ACC112 (cell line): ENCODE results near the gene RBM20.

ENCODE experiments used
- H2AFZ ChIP-seq: fragments of 200-600 bp; sonication (generic); one replicate; pipeline ENCODE4 v1.6.0; 2017; ENCODE audit warnings: antibody characterized with exemption, low read length; ENCODE audit not compliant: unreplicated experiment
- H3K27ac ChIP-seq: fragments of 200-600 bp; sonication (generic); 2 replicates; pipeline ENCODE4 v1.5.1; 2014; ENCODE audit warnings: low read depth, mild to moderate bottlenecking, antibody characterized with exemption, low read length, moderate library complexity
- H3K27me3 ChIP-seq: fragments of 200-600 bp; sonication (generic); 2 replicates; pipeline ENCODE4 v1.6.1; 2014; ENCODE audit warnings: mild to moderate bottlenecking, antibody characterized with exemption, low read length, moderate library complexity, mixed read lengths; ENCODE audit not compliant: insufficient read depth
- H3K36me3 ChIP-seq: fragments of 200-600 bp; sonication (generic); 2 replicates; pipeline ENCODE4 v1.6.1; 2016; ENCODE audit warnings: mild to moderate bottlenecking, antibody characterized with exemption, low read length, moderate library complexity, mixed read lengths; ENCODE audit not compliant: insufficient read depth
- H3K4me1 ChIP-seq: fragments of 200-600 bp; sonication (generic); one replicate; pipeline ENCODE4 v1.6.1; 2016; ENCODE audit warnings: low read length, mixed read lengths; ENCODE audit not compliant: insufficient read depth, unreplicated experiment, control insufficient read depth
- H3K4me3 ChIP-seq: fragments of 200-600 bp; sonication (generic); 2 replicates; pipeline ENCODE4 v1.5.1; 2014; ENCODE audit warnings: mild to moderate bottlenecking, low read depth, low read length
- H3K79me2 ChIP-seq: fragments of 200-600 bp; sonication (generic); one replicate; pipeline ENCODE4 v1.6.0; 2016; ENCODE audit warnings: low read length; ENCODE audit not compliant: control insufficient read depth, unreplicated experiment, insufficient read depth

The RBM20 gene

GRCh38 chr10:110755781-110756180 is 111.6 kb downstream of the RBM20 start:
- Histone ChIP-seq H2AFZ (no peak overlapping the region), H3K27me3 (0 out of 2 replicates have a peak, but pooled peaks cover 16% of the 10 kb centered on the region), H3K4me1 (no peaks in the 10 kb centered on the region), H3K27ac (no peak overlapping the region), H3K4me3 (no peak overlapping the region), H3K79me2 (no peaks in the 10 kb centered on the region), H3K36me3 (no peaks in the 10 kb centered on the region)

- no peaks in the 10 kb centered on the region for H3K79me2 ChIP-seq
- H3K36me3 ChIP-seq, result no peaks in the 10 kb centered on the region
- H3K27me3 ChIP-seq, result 0 out of 2 replicates have a peak, but pooled peaks cover 16% of the 10 kb centered on the region
- no peak overlapping the region for H3K4me3 ChIP-seq
- H3K4me1 ChIP-seq, result no peaks in the 10 kb centered on the region
- H3K27ac ChIP-seq, result no peak overlapping the region
- H2AFZ ChIP-seq, result no peak overlapping the region
These were observed 112.7 kb downstream of the RBM20 start for GRCh38 chr10:110756876-110757275.

GRCh38 chr10:110757586-110757985 is 113.5 kb downstream of the RBM20 start:
- no peaks in the 10 kb centered on the region for H3K79me2 ChIP-seq
- 0 out of 2 replicates have a peak, but pooled peaks cover 16% of the 10 kb centered on the region for H3K27me3 ChIP-seq
- H3K36me3 ChIP-seq, result no peaks in the 10 kb centered on the region
- H3K4me1 ChIP-seq, result no peaks in the 10 kb centered on the region
- H3K4me3 ChIP-seq, result no peak overlapping the region
- no peak overlapping the region for H3K27ac ChIP-seq
- no peak overlapping the region for H2AFZ ChIP-seq

GRCh38 chr10:110758128-110758765 is 114.1 kb downstream of the RBM20 start:
- Histone ChIP-seq H3K27me3 (0 out of 2 replicates have a peak, but pooled peaks cover 16% of the 10 kb centered on the region), H3K27ac (no peak overlapping the region), H3K36me3 (no peaks in the 10 kb centered on the region), H2AFZ (no peak overlapping the region), H3K79me2 (no peaks in the 10 kb centered on the region), H3K4me3 (no peak overlapping the region), H3K4me1 (no peaks in the 10 kb centered on the region)

- Histone ChIP-seq H3K27me3 (0 out of 2 replicates have a peak, but pooled peaks cover 16% of the 10 kb centered on the region), H3K79me2 (no peaks in the 10 kb centered on the region), H3K36me3 (no peaks in the 10 kb centered on the region), H3K4me1 (no peaks in the 10 kb centered on the region), H3K27ac (no peak overlapping the region), H2AFZ (no peak overlapping the region), H3K4me3 (no peak overlapping the region)
These were observed 114.8 kb downstream of the RBM20 start for GRCh38 chr10:110758898-110759297.

GRCh38 chr10:110759523-110759922 is 115.4 kb downstream of the RBM20 start:
- H3K79me2 ChIP-seq, result no peaks in the 10 kb centered on the region
- H3K27me3 ChIP-seq, result peaks cover 22% of the 10 kb centered on the region; the same call in 1 of the 2 replicates
- H3K36me3 ChIP-seq, result no peaks in the 10 kb centered on the region
- no peak overlapping the region for H3K4me3 ChIP-seq
- no peak overlapping the region for H3K27ac ChIP-seq
- H2AFZ ChIP-seq, result no peak overlapping the region
- H3K4me1 ChIP-seq, result no peaks in the 10 kb centered on the region

GRCh38 chr10:110762109-110762848 is 118.1 kb downstream of the RBM20 start:
- no peaks in the 10 kb centered on the region for H3K4me1 ChIP-seq
- peaks cover 23% of the 10 kb centered on the region; the same call in 1 of the 2 replicates for H3K27me3 ChIP-seq

GRCh38 chr10:110762849-110763211 is 118.7 kb downstream of the RBM20 start:
- peaks cover 19% of the 10 kb centered on the region; the same call in 1 of the 2 replicates for H3K27me3 ChIP-seq
- H3K4me1 ChIP-seq, result no peaks in the 10 kb centered on the region
- H3K79me2 ChIP-seq, result no peaks in the 10 kb centered on the region
- H3K27ac ChIP-seq, result no peak overlapping the region
- no peaks in the 10 kb centered on the region for H3K36me3 ChIP-seq
- H2AFZ ChIP-seq, result no peak overlapping the region
- H3K4me3 ChIP-seq, result no peak overlapping the region

More at GRCh38 chr10:110762109-110762848, 118.1 kb downstream of the RBM20 start:
- Histone ChIP-seq H3K36me3 (no peaks in the 10 kb centered on the region), H3K4me3 (no peak overlapping the region), H3K79me2 (no peaks in the 10 kb centered on the region), H3K27ac (no peak overlapping the region), H2AFZ (no peak overlapping the region)

- Histone ChIP-seq H3K4me1 (no peaks in the 10 kb centered on the region), H3K27me3 (peaks cover 19% of the 10 kb centered on the region; the same call in 1 of the 2 replicates), H3K79me2 (no peaks in the 10 kb centered on the region), H3K36me3 (no peaks in the 10 kb centered on the region), H3K27ac (no peak overlapping the region), H2AFZ (no peak overlapping the region), H3K4me3 (no peak overlapping the region)
These were observed 120.2 kb downstream of the RBM20 start for GRCh38 chr10:110764378-110764777.

- H3K4me3 ChIP-seq, result no peak overlapping the region
- H3K36me3 ChIP-seq, result no peaks in the 10 kb centered on the region
- no peaks in the 10 kb centered on the region for H3K79me2 ChIP-seq
- no peak overlapping the region for H3K27ac ChIP-seq
- no peak overlapping the region for H2AFZ ChIP-seq
- H3K4me1 ChIP-seq, result no peaks in the 10 kb centered on the region
- peaks cover 19% of the 10 kb centered on the region; the same call in 1 of the 2 replicates for H3K27me3 ChIP-seq
These were observed 120.8 kb downstream of the RBM20 start for GRCh38 chr10:110764793-110765512.
